Heart right ventricle (tissue), 16 donors: ENCODE results near the gene SHOC1. TPM values are rescaled to one million over a fixed set of nuclear protein-coding genes. Genes with fewer than 3 reads are reported as not detected.
"Not testable (repeated sequence)": the region's sequence is repeated elsewhere in the genome, so short reads cannot be mapped to it uniquely, and the experiment has no call there.

Experiments used
- ATAC-seq, 8 donors: fragments of 200-7000 bp; cut with Tn5 transposase; one replicate each; pipeline ENCODE4 v1.9.1; 2020; ENCODE audit warnings: mild to moderate bottlenecking in 8 of 8, moderate library complexity in 8 of 8, moderate number of reproducible peaks in 1 of 8
- DNase-seq, 2 donors: peaks; one replicate each; pipeline ENCODE4 v3.0.0-alpha.2; 2020
- H3K27ac ChIP-seq, 10 donors: fragments of 200-600 bp; sonication (generic) in 2 of 10; one replicate each; pipeline versions ENCODE4 v1.5.0 to v1.8.0; 2020 to 2022; ENCODE audit warnings: mild to moderate bottlenecking in 3 of 10
- H3K27me3 ChIP-seq, 7 donors: fragments of 200-600 bp; one replicate each; pipeline ENCODE4 v1.8.0; 2021 to 2022; ENCODE audit warnings: mild to moderate bottlenecking in 2 of 7
- H3K36me3 ChIP-seq, 9 donors: fragments of 200-600 bp; sonication (generic) in 1 of 9; one replicate each; pipeline versions ENCODE4 v1.5.0 to v1.8.0; 2020 to 2022; ENCODE audit warnings: mild to moderate bottlenecking in 2 of 9
- H3K4me1 ChIP-seq, 9 donors: fragments of 200-600 bp; sonication (generic) in 1 of 9; one replicate each; pipeline versions ENCODE4 v1.5.0 to v1.8.0; 2020 to 2022; ENCODE audit warnings: mild to moderate bottlenecking in 4 of 9
- H3K4me3 ChIP-seq, 10 donors: fragments of 200-600 bp; sonication (generic) in 2 of 10; one replicate each; pipeline versions ENCODE4 v1.5.0 to v1.8.0; 2020 to 2022; ENCODE audit warnings: mild to moderate bottlenecking in 7 of 10, moderate library complexity in 2 of 10
- H3K9me3 ChIP-seq, 11 donors: fragments of 200-600 bp in 10 of 11; sonication (generic) in 2 of 11; one replicate each; pipeline versions ENCODE4 v1.5.0 to v1.8.0; 2013 to 2022; ENCODE audit warnings: mild to moderate bottlenecking in 2 of 11, control low read depth in 1 of 11, moderate library complexity in 1 of 11
- whole genome bisulfite sequencing, 2 donors: extraction: QIAGEN DNeasy Blood & Tissue Kit; methylation state at CpG; one replicate each; pipeline ENCODE4 v1.1.7; 2013; ENCODE audit warnings: inconsistent platforms in 1 of 2; 5-methylcytosine and 5-hydroxymethylcytosine counted together
- intact Hi-C, 10 donors: fragments of 100-400 bp; cut with DNase I; formaldehyde crosslinking; loops; one replicate each; pipeline versions ENCODE4 v1.11.1 to v1.14.2; 2022
- polyA plus RNA-seq, 2 donors: library from polyadenylated mRNA; stranded (reverse); fragments of 200-250 nt; gene quantifications; one replicate each; pipeline ENCODE4 v1.2.3, GENCODE V29; 2013
- total RNA-seq, 10 donors: library from RNA; stranded (reverse); fragmentation: NEBNext Ultra II Directional in 3 of 10; extraction: Animal tissue kit (Norgen Biotek cat#: 25700) in 3 of 10; gene quantifications; one replicate each; pipeline versions ENCODE4 v1.2.1 to v1.2.4, GENCODE V29; 2021 to 2023
- TF ChIP-seq, protein P1 (sequence below), 9 donors: fragments of 200-600 bp; sonication (generic) in 2 of 9; IDR thresholded peaks; one replicate each; pipeline versions ENCODE4 v1.5.0 to v1.8.0; 2021 to 2022; ENCODE audit warnings: antibody characterized with exemption in 9 of 9, mild to moderate bottlenecking in 5 of 9, moderate library complexity in 1 of 9
- donor health status: Arrhythmogenic right ventricular cardiomyopathy.
- donor health status: ischemic (EF 13 %, LVEDD 7.1; RV severe dilation, severe dysfunction).
- donor health status: healthy with polysubstance abuse.
- donor health status: DM: no; HTN: yes; CAD: no.
- donor health status: DM: no; HTN: no; CAD: no.
- donor health status: ischemic (EF 25% LVEDD 6.9; RV normal size, moderate dysfunction).
- donor health status: ischemic (EF 25% LVEDD 5.7; RV mildly dilated, moderate dysfunction).
- donor health status: healthy.
- donor health status: DM: yes; HTN: yes; CAD: no.
- donor health status: Ischemic cardiomyopathy.
- donor health status: ischemic (EF 35%, LVEDD 5.7; RV mildly dilated, moderate dysfunction).
- donor health status: nonischemic (EF 11% LVEDD 7.7; RV severe dilation, severe dysfunction).
- donor health status: DM: yes; HTN: yes; CAD: no.
- donor health status: PGD.
- donor health status: ischemic (EF 29% LVEDD 5.4; RV normal size, mild dysfunction).
- donor health status: nonischemic (EF 23%, LVEDD 6.1; RV moderate dilation, normal function).

Gene SHOC1
- total and polyA plus RNA-seq, 12 donors = not detected

- ATAC-seq (no peak), DNase-seq (no peak)
- intact Hi-C loops = no loop called here
- no peak overlapping the region for H3K4me3 ChIP-seq
- H3K27me3 ChIP-seq = no peaks in the 10 kb centered on the region
- no peaks in the 10 kb centered on the region for H3K4me1 ChIP-seq
- no peaks in the 10 kb centered on the region for H3K9me3 ChIP-seq
- TF ChIP-seq, protein P1, sequence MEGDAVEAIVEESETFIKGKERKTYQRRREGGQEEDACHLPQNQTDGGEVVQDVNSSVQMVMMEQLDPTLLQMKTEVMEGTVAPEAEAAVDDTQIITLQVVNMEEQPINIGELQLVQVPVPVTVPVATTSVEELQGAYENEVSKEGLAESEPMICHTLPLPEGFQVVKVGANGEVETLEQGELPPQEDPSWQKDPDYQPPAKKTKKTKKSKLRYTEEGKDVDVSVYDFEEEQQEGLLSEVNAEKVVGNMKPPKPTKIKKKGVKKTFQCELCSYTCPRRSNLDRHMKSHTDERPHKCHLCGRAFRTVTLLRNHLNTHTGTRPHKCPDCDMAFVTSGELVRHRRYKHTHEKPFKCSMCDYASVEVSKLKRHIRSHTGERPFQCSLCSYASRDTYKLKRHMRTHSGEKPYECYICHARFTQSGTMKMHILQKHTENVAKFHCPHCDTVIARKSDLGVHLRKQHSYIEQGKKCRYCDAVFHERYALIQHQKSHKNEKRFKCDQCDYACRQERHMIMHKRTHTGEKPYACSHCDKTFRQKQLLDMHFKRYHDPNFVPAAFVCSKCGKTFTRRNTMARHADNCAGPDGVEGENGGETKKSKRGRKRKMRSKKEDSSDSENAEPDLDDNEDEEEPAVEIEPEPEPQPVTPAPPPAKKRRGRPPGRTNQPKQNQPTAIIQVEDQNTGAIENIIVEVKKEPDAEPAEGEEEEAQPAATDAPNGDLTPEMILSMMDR (IDR thresholded peaks at IDR 0.05) = no peak
- no peak overlapping the region for H3K27ac ChIP-seq
- H3K36me3 ChIP-seq = no peaks in the 10 kb centered on the region
- WGBS, 2 donors = 94 to 100% methylated on average over 1 of the region's 1 CpG
Measured at GRCh38 chr9:111799915-111800526, 5.3 kb upstream of the SHOC1 start.

DNA sequence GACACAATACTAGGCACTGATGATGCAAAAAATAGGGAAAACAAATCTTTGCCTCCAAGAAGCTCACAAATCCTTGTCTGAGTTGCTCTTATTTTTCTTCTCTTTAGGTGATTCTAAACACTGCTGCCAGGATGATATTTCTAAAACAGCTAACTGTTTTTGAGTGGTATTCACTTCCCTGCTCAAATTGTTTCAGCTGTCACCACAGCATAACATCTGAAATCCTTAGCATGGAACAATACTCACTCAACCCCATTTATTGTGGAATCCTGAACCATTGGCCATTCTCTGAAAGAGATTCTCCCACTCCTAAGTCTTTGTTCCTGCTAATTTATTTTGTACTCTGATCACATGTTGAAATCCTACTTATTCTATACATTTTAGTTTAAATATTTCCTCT is 4.8 kb upstream of the SHOC1 start:
- DNase-seq (no peak), ATAC-seq (no peak)
- H3K27ac ChIP-seq = no peak overlapping the region
- H3K4me3 ChIP-seq = no peak overlapping the region
- no peaks in the 10 kb centered on the region for H3K9me3 ChIP-seq
- no peaks in the 10 kb centered on the region for H3K36me3 ChIP-seq
- H3K4me1 ChIP-seq = no peaks in the 10 kb centered on the region
- intact Hi-C loops = no loop called here
- TF ChIP-seq, protein P1 (IDR thresholded peaks at IDR 0.05) = no peak
- H3K27me3 ChIP-seq = no peaks in the 10 kb centered on the region

GRCh38 chr9:111798786-111799185 is 4.0 kb upstream of the SHOC1 start:
- no peaks in the 10 kb centered on the region for H3K4me1 ChIP-seq
- DNase-seq (no peak), ATAC-seq (no peak)
- TF ChIP-seq, protein P1 (IDR thresholded peaks at IDR 0.05) = no peak
- H3K4me3 ChIP-seq = no peak overlapping the region
- no peaks in the 10 kb centered on the region for H3K36me3 ChIP-seq
- H3K9me3 ChIP-seq = no peaks in the 10 kb centered on the region
- intact Hi-C loops = no loop called here
- no peaks in the 10 kb centered on the region for H3K27me3 ChIP-seq
- H3K27ac ChIP-seq = no peak overlapping the region

GRCh38 chr9:111795557-111795839 is 761 bp upstream of the SHOC1 start:
- Histone ChIP-seq H3K36me3 (no peaks in the 10 kb centered on the region), H3K4me1 (no peaks in the 10 kb centered on the region), H3K9me3 (no peaks in the 10 kb centered on the region), H3K4me3 (no peak overlapping the region), H3K27me3 (no peaks in the 10 kb centered on the region), H3K27ac (no peak overlapping the region)
- no peak for DNase-seq
- WGBS, 2 donors = 93 to 96% methylated on average over 2 of the region's 2 CpGs
- intact Hi-C loops = no loop called here
- TF ChIP-seq, protein P1 (IDR thresholded peaks at IDR 0.05) = no peak
- ATAC-seq = no peak

GRCh38 chr9:111791821-111792220 is 2.9 kb downstream of the SHOC1 start:
- H3K36me3 ChIP-seq, intact Hi-C loops, H3K27me3 ChIP-seq, H3K4me3 ChIP-seq, DNase-seq, H3K4me1 ChIP-seq, H3K9me3 ChIP-seq, H3K27ac ChIP-seq, ATAC-seq: not testable (repeated sequence)
- WGBS, 2 donors = 96 to 100% methylated on average over 1 of the region's 1 CpG
